ENCODE data around the gene SPINK1.
"Not testable (repeated sequence)": the region's sequence is repeated elsewhere in the genome, so short reads cannot be mapped to it uniquely, and the experiment has no call there.

Gene SPINK1

GRCh38 chr5:147831465-147831864 is at the start of gene SPINK1:
Gene SPINK1 (minus strand): TSS chr5:147831671. CDS start chr5:147831577, 94 bp downstream.
- DNase-seq: no peak

GRCh38 chr5:147880487-147880886 is 49.0 kb upstream of the SPINK1 start:
- DNase-seq: no peak

DNA sequence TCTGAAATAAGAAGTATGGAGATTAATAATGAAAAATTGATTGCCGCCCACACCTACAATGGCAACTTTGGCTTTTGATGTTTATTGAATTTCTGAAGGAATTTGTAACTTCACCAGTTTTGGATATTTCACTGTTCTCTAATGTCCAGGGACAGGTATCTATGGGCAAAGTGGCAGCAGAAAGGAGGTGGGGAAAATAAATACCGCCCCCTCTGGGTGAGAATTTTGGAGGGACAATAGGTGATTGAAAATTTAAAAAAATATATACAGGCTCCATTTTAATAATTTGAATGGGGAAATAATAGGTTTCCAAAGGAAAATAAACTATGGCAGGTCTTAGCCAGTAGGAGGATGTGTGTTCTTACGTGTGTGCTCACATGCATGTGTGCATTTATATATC is 48.3 kb upstream of the SPINK1 start:
- no peak for DNase-seq

DNA sequence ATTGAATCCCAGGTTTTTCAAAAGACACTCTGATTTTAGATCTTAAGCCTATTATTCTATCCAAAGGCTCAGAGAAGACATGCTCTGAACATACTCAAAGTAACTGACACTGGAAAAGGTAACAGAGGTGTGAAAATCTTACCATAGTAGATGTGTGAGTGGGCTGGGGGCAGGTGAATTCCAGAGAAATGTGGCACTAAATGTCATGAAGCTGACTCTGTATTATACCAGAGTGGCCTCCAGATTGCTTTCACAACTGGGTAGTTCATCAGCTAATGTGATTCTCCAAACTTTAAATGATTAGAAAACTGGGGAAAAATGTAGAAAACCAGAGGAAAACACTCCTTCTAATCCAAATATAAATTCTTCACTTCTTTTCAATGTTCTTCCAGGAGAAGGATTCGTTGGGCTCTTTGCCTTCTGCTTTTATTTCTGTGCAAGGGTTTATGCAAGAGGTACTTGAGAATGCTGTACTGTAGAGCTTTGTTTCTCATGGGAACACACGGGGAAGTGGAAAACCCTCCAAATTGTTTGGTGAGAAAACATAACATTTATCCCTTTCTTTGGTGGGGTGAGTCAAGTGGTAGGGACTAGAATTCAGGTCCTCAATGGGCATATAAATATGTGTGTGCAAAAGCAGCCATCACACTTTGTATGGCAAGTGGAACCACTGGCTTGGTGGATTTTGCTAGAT is 46.7 kb upstream of the SPINK1 start, which contains the start of gene SCGB3A2:
Gene SCGB3A2, plus strand, starts transcription at position 646 of the 694 bp plus-strand sequence. CDS start 93 bp downstream, outside the sequence.
- no peak for DNase-seq

GRCh38 chr5:147876626-147877025 is 45.2 kb upstream of the SPINK1 start:
- DNase-seq: no peak

DNA sequence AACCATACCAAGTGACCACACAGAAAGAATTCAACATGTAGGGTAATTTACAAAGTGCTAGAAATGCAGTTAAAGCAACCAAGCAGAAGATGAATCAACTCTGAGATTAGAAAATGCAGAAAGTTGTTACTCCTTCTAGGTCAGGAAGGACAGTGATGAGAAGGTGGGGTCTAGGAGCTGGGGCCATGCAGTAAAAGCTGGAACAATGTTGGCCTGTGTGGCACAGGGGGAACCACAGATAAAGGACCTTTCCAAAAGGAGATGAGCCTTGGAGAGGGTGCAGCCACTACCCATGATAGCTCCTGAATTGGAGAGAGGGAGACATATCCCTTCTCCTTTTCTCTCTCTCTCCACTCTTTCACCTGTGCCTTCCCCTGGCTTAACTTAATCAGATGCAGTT is 44.7 kb upstream of the SPINK1 start:
- no peak for DNase-seq

DNA sequence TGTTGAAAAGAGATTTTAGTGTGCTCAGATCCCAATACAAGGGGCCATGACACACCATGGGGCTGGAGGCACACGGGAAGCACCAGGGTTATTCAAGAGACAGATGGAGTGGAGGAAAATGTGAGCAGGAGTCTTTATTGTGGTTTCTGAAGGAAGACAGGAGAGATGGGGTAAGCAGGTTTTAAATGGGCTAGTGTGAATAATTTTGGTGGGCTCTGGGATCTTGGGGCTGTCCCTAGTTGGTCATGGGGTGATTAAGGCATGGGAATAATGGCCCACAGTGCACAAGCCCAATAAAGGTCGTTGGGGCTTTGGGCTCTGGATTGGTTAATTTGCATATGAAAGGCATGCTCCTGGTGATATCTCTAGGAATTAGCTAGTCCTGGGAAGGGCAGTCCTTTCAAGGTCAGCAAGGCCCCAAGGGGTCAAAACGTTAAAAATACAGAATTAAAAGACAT is 43.5 kb upstream of the SPINK1 start:
- DNase-seq: no peak

GRCh38 chr5:147874118-147874875 is 42.8 kb upstream of the SPINK1 start:
- DNase-seq: not testable (repeated sequence)

GRCh38 chr5:147872744-147873435 is 41.4 kb upstream of the SPINK1 start:
- not testable (repeated sequence) for DNase-seq

GRCh38 chr5:147871980-147872549 is 40.6 kb upstream of the SPINK1 start:
- not testable (repeated sequence) for DNase-seq

- DNase-seq: not testable (repeated sequence)
These were observed 38.4 kb upstream of the SPINK1 start for GRCh38 chr5:147869892-147870291.

- no peak for DNase-seq
These were observed 37.6 kb upstream of the SPINK1 start for GRCh38 chr5:147869112-147869511.

- DNase-seq: no peak
These were observed 32.1 kb upstream of the SPINK1 start for GRCh38 chr5:147863454-147864158.

DNA sequence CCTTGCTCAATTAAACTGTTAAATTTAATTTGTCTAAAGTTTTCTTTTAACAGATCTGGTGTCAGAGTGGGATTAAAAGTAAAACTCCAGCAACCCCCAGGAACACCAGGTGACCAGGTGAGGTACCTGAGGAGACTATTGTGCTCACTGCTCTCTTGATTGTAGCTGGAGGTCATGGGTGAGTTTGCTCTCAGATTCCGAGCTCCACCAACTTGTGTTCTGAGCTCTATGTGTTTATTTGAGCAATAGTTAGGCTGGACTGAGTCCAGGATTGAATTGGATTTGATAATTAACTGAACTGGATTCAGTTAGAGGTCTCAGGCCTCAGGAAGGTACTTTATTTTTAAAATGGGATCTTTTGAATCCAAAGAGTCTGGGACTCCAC is 29.2 kb upstream of the SPINK1 start:
- DNase-seq: no peak

DNA sequence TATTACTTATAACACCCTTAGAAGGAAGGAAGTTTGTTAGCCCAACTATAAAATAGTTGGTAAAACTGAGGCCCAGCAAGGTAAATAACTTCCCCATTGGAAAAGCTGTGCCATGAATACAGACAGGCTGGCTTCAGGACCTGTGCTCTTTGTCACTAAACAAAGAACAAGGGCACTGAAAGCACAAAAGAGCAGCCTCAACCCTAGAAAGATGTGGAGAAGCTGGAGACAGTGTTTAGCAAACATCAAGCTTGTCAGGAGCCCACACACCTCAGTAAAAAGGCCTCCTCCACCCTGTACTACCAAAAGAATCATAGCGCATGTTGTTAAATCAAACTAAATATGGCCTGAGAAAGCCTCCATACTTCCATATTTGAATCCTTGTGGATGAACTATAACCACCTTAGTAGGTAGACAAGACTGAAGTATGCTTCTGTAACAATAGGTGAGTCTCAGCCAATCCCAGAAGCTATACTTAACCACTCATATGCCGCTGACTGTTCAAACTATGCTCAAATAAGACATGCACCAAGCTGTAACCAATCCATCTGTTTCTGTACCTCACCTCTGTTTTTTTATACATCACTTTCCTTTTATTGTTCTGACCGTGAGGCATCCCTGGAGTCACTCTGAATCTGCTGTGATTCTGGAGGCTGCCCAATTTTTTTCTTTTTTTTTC is 28.6 kb upstream of the SPINK1 start:
- no peak for DNase-seq

DNA sequence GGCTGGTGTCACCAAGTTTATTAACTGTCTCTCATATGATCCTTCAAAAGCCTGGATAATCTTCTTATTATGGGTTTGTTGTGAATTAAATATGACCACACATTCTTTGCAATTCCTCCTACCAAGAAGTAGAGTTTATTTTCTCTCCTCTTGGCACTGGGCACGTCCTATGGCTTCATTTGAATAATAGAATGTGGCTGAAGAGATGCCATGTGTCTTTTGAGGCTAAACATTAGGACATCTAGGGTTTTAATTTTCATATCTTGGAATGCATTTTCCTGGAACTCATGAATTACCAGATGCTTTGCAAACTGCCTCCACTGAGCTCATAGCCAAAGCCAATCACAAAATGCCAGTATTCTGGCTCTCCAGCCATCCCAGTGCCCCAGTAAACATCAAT is 27.1 kb upstream of the SPINK1 start:
- DNase-seq: no peak

- DNase-seq: peak; percentile 65
These were observed 26.0 kb upstream of the SPINK1 start for GRCh38 chr5:147857302-147858129.

DNA sequence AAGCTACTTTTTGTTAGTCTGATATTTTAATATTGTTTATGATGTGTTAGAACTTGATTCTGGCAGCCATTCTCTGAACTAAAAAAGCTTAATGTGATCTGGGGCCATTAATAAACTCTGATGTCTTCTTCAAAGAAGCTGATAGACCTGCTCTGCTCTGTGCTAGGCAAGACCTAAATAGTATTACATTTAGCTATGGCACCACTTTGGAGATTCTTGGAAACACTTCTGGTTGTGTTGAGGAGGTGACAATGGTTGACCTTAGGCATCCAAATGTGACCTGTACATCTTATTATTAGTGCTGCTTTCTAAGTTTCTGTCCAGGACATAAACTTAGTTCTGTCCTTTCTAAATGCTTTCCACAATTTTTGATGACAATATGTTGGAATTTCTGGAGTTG is 25.3 kb upstream of the SPINK1 start:
- DNase-seq: no peak

DNA sequence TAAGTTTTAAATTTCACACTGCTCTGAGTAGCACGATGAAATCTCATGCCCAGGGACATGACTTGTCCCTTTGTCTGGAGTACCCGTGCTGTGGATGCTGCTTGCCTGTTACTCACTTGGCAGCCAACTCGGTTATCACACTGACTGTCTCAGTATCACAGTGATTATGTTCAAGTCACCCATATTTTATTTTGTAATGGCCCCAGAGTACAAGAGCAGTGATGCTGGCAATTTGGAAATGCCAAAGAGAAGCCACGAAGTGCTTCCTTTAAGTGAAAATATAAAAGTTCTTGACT is 24.3 kb upstream of the SPINK1 start:
- no peak for DNase-seq

DNA sequence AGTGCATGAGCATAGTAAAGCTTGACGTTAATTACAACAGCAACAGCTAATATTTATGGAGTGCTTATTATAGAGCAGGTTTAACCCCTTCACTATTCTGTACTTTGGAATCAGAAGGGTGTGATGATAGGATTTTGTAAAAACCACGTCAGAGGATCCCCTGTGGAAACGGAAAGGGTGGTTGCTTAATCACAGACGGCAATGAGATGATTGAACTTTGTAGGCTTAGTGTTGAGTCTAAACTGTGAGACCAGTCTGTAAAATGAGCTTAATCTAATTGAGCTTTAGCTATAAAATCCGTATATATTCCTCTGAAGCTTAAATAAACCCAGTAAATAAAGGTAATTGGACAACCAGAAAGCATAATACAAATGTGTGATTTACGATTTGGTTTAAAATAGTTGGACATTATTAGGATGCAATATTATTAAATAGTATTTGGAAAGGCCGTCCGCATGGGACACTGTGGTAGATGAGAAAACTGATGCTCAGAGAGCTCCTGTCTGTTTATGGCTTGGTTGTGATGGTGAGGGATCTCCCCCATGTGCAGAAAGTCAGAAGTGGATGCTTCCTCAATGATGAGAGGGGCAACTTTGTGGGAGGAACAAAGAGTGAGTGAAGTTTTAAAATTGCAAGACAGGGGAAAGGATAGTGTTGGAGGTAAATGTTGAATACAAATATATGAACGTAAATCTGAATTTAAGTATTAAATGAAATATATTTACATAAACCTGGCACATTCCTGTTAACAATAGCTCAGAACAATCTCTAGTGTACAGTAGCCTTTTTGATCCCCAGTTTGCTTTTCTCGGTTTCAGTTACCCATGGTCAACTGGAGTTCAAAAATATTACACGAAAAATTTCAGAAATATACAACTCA is 23.7 kb upstream of the SPINK1 start:
- DNase-seq: no peak
